Naive thymus-derived CD8-positive, alpha-beta T cell (primary cell): Measurements from ENCODE around the gene LRCH1. TPM values are rescaled to one million over a fixed set of nuclear protein-coding genes. Genes with fewer than 3 reads are reported as not detected.

Source experiments
- ATAC-seq, 2 donors: fragments of 150-1000 bp; cut with Tn5 transposase in 1 of 2; sonication (Bioruptor Pico), chemical (Tn5 transposase) in 1 of 2; 1 replicate in 1 of 2; 2 replicates in 1 of 2; pipeline ENCODE4 v1.10.0; 2021; ENCODE audit warnings: mild to moderate bottlenecking in 2 of 2, moderate library complexity in 2 of 2
- POLR2A ChIA-PET: fragments of 350-600 bp; sonication (Branson Sonifier 250); formaldehyde crosslinking; loops from one replicate; lab custom pipeline; 2021; ENCODE audit warnings: antibody characterized with exemption; lab: Charles Lee
- DNase-seq, 10 donors: peaks; one replicate each; pipeline versions ENCODE4 v3.0.0 to v3.0.0-alpha.2; 2020 to 2022
- H3K27ac Mint-ChIP-seq, 10 donors: one replicate each; pipeline ENCODE4 v1.8.0; 2020 to 2022; ENCODE audit warnings: mild to moderate bottlenecking in 10 of 10, mixed read lengths in 10 of 10, moderate library complexity in 4 of 10, inconsistent platforms in 1 of 10
- H3K27me3 Mint-ChIP-seq, 5 donors: one replicate each; pipeline ENCODE4 v1.8.0; 2021 to 2022; ENCODE audit warnings: mixed read lengths in 5 of 5
- H3K36me3 Mint-ChIP-seq, 3 donors: one replicate each; pipeline ENCODE4 v1.8.0; 2020 to 2022; ENCODE audit warnings: mixed read lengths in 3 of 3, mild to moderate bottlenecking in 2 of 3, inconsistent platforms in 1 of 3
- H3K4me1 Mint-ChIP-seq, 4 donors: one replicate each; pipeline ENCODE4 v1.8.0; 2021 to 2022; ENCODE audit warnings: mixed read lengths in 4 of 4
- H3K4me3 Mint-ChIP-seq, 10 donors: one replicate each; pipeline ENCODE4 v1.8.0; 2020 to 2022; ENCODE audit warnings: mild to moderate bottlenecking in 10 of 10, mixed read lengths in 10 of 10, moderate library complexity in 6 of 10, inconsistent platforms in 1 of 10
- H3K9me3 Mint-ChIP-seq, 9 donors: one replicate each; pipeline ENCODE4 v1.8.0; 2020 to 2022; ENCODE audit warnings: mixed read lengths in 9 of 9, mild to moderate bottlenecking in 3 of 9, inconsistent platforms in 1 of 9, moderate library complexity in 1 of 9
- polyA plus RNA-seq, 3 donors: library from polyadenylated mRNA; unstranded; fragments of 300-500 nt; fragmentation: Illumina TruSeq; gene quantifications; one replicate each; pipeline ENCODE4 v1.2.3, GENCODE V29; 2021
- total RNA-seq, 8 experiments: library from RNA in 2 of 8; stranded (reverse) in 2 of 8; gene quantifications; one replicate each; pipeline ENCODE4 v1.2.3 and lab custom pipeline; 2021 to 2026

The LRCH1 gene
- total and polyA plus RNA-seq, 5 experiments from 2014 or later: 1.3 to 17.1 (median 3.8) TPM

DNA sequence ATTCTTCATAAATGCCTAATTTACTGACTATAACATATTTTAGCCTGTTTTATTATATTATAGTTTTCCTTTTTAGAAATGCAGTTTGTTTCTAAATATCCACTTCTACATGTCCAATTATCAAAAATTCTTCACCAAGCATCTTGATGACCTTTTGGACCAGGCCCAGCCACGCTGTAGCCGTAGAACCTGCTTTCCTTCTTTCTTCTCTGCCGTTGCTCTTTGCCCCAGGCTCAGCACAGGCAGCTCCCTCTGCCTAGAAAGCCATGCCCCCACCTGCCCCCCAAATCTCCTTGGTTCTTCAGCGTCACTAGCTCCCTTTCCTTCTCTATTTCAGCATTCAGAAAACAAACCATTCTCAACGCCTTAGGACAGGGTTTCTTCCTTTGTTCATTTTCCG lies 178.6 kb downstream of the LRCH1 start:
- H3K27me3 Mint-ChIP-seq: no peaks in the 10 kb centered on the region
- H3K36me3 Mint-ChIP-seq: peaks cover 17 to 84% (median 29%) of the 10 kb centered on the region in 3 donors
- H3K9me3 Mint-ChIP-seq: no peaks in the 10 kb centered on the region
- no peak overlapping the region for H3K27ac Mint-ChIP-seq
- ATAC-seq (no peak), DNase-seq (no peak)
- POLR2A ChIA-PET: no interaction called here
- H3K4me1 Mint-ChIP-seq: peaks cover 0 to 2% (median 0%) of the 10 kb centered on the region in 4 donors
- no peak overlapping the region for H3K4me3 Mint-ChIP-seq

DNA sequence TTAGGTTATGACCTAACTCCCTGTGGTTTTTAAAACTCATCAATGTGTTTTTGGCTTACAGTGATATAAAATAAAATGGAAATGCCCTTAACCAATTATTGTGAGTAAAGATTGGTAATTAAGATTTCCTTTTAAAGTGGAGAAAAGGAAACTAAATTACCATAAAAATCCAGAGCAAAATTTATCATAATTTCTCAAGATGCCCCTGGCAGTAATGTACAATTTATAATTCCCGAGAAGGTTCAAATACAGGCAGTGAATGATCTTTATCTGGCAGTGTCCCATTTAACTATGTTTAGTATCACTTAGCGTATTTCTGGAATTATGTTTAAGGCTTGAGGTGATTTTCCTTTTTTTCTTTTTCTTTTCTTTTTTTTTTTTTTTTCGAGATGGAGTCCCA lies 182.5 kb downstream of the LRCH1 start:
- ATAC-seq (no peak), DNase-seq (no peak)
- H3K27me3 Mint-ChIP-seq: no peaks in the 10 kb centered on the region
- peaks cover 7 to 69% (median 15%) of the 10 kb centered on the region in 3 donors for H3K36me3 Mint-ChIP-seq
- H3K4me3 Mint-ChIP-seq: no peak overlapping the region
- POLR2A ChIA-PET: no interaction called here
- no peaks in the 10 kb centered on the region for H3K9me3 Mint-ChIP-seq
- H3K27ac Mint-ChIP-seq: no peak overlapping the region
- H3K4me1 Mint-ChIP-seq: peaks cover 0 to 2% (median 0%) of the 10 kb centered on the region in 4 donors

DNA sequence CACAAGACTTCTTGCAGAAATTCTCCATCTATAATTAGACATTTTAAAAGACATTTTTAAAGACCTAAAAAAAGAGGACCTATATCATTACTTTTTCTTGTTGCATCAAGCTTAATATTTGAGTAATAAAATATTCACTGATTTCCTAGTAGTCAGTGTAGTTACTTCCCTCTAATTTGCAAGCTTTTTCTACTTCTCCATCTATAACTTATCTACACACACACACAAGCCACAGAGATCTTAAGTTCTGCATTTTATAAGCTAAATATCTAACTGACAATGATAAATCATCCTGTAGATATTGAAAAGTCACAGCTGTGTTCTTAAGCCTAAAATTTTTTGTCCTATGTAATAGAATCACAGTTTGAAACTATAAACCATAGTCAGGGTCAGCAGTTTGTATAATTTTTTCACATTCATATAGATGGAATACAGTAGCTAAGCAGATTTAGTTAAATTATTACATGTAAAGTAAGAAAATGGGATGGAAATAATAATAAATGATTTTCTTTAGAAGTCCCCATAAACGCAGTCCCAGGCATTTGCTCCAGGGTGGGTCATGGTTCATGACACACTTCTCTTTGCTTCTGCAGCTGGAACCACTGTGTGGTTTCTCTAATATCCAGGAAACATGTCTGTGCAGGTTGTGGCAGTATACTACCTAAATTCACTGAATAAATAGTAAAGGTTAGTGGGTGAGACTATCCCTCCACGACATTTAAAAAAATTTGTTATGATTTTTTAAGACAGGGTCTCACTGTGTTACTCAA lies 183.8 kb downstream of the LRCH1 start:
- no peak for DNase-seq
- no peak overlapping the region for H3K4me3 Mint-ChIP-seq
- no peaks in the 10 kb centered on the region for H3K27me3 Mint-ChIP-seq
- no peak for ATAC-seq
- H3K9me3 Mint-ChIP-seq: no peaks in the 10 kb centered on the region
- POLR2A ChIA-PET: no interaction called here
- peaks cover 4 to 68% (median 15%) of the 10 kb centered on the region in 3 donors for H3K36me3 Mint-ChIP-seq
- peaks cover 0 to under 1% (median 0%) of the 10 kb centered on the region in 4 donors for H3K4me1 Mint-ChIP-seq
- H3K27ac Mint-ChIP-seq: no peak overlapping the region

DNA sequence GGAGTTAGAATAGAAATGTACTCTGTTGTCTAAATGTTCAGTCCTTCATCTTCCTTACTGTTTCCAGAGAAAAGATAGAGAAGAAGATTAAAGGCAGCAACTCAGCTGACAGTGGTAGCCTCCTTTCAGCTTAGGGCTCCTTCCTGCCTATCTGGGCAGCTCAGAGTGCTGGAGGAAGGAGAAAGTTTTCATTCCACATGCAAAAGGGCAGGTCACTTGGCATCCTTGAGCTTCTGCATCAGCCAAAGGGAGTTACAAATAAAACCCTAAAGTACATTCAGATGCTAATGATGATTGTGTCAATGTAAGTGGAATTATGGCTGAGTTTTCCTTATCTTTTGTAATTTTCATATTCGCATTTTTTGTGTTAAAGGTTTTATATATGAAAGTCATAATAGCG lies 185.1 kb downstream of the LRCH1 start:
- H3K27ac Mint-ChIP-seq: no peak overlapping the region
- peaks cover 0 to 64% (median 13%) of the 10 kb centered on the region in 3 donors for H3K36me3 Mint-ChIP-seq
- DNase-seq: no peak
- ATAC-seq: no peak
- H3K4me1 Mint-ChIP-seq: no peaks in the 10 kb centered on the region
- no peak overlapping the region for H3K4me3 Mint-ChIP-seq
- POLR2A ChIA-PET: no interaction called here
- no peaks in the 10 kb centered on the region for H3K9me3 Mint-ChIP-seq
- no peaks in the 10 kb centered on the region for H3K27me3 Mint-ChIP-seq

DNA sequence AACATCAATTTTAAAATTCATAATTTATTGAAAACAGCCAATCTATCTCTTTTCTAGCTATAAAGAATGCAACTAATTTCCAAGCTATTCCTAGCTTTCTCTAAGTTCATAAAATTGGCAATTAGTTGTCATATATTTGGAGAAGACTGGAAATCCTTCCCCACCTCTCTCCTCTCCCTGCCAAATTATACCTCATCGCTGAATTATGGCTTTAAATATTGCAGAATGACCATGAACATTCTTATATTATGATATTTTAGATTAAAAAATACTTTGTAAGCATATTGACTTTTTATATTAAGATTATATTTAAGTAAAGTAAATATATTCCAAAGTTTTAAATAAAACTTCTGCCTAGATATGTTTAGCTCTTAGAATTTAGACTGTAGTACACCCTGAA lies 185.8 kb downstream of the LRCH1 start:
- POLR2A ChIA-PET: no interaction called here
- Mint-ChIP-seq H3K27ac (no peak overlapping the region), H3K4me3 (no peak overlapping the region), H3K9me3 (no peaks in the 10 kb centered on the region), H3K36me3 (peaks cover 0 to 65% (median 13%) of the 10 kb centered on the region in 3 donors), H3K4me1 (no peaks in the 10 kb centered on the region), H3K27me3 (no peaks in the 10 kb centered on the region)
- ATAC-seq (no peak), DNase-seq (no peak)

DNA sequence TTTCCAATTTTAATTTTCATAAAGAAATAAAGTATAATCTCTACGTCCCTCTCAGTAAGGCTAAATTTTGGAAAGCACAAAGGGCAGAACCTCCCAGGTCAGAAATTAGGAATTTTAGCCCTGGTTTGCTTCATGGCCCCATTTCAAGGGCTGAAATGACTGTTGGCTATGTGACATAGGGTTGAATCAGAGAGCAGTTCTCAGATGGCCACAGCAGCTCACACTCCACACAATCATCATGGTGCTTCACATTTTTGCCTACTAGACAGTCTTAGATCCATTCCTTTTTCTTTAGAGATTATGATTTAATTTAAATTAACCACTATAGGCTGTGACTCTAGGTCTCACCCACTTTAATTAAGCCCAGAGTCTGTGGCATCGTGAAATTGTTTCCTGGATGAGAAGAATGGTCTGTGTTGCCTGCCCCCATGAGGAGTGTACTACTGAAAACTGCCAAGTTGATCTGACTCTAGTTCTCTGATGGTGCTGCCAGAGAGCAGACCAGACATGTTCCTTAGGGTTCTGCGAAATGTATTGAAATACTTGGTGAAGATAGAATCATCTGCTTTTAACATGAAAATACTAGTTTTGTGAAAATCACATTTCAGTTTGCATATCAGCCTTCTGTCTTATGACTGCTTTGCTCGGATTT lies 186.6 kb downstream of the LRCH1 start:
- ATAC-seq (no peak), DNase-seq (no peak)
- Mint-ChIP-seq H3K9me3 (no peaks in the 10 kb centered on the region), H3K27ac (peak overlapping the region in 1 of 10 donors; percentile 19), H3K4me1 (no peaks in the 10 kb centered on the region), H3K4me3 (no peak overlapping the region), H3K36me3 (peaks cover 0 to 67% (median 18%) of the 10 kb centered on the region in 3 donors), H3K27me3 (no peaks in the 10 kb centered on the region)
- POLR2A ChIA-PET: no interaction called here

DNA sequence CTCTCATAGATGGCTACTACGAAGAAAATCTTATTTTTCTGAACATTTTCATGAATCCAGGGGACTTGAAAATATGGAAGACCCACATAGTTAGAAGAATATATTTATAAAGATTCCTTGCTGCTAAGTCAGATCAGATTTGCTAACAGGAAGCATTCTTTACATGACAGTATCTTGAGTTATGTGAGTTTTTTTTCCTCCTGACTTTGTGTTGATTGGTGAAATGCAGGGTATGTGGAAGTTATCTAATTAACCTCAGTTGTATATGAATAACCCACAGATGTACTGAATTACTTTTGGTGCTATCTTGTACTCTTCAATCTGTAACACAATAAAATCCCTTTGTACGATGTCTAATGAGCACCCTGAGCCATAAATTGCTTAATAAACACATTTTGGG lies 190.2 kb downstream of the LRCH1 start:
- no peaks in the 10 kb centered on the region for H3K9me3 Mint-ChIP-seq
- H3K4me1 Mint-ChIP-seq: peaks cover 0 to 2% (median 0%) of the 10 kb centered on the region in 4 donors
- ATAC-seq: no peak
- no peak for DNase-seq
- H3K27ac Mint-ChIP-seq: no peak overlapping the region
- POLR2A ChIA-PET: no interaction called here
- no peaks in the 10 kb centered on the region for H3K27me3 Mint-ChIP-seq
- H3K4me3 Mint-ChIP-seq: no peak overlapping the region
- peaks cover 0 to 59% (median 12%) of the 10 kb centered on the region in 3 donors for H3K36me3 Mint-ChIP-seq

DNA sequence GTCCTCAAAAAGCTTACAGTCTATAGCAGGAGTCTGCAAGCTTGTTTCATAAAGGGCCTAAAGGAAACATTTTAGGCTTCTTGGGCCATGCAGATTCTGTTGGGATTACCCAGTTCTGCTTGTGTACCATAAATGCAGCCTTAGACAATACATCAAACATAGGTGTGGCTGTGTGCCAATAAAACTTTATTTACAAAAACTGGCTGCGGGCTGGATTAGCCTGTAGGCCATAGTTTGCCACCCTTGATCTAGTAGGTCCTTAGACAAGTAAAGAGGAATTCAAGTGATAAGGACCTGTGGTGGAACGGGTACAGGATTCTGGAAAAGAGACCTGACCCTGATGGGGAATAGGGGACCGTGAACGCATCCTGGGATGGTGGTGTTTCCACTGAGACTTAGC lies 192.1 kb downstream of the LRCH1 start:
- H3K4me1 Mint-ChIP-seq: peaks cover 2 to 6% (median 4%) of the 10 kb centered on the region in 4 donors
- H3K27me3 Mint-ChIP-seq: no peaks in the 10 kb centered on the region
- no peaks in the 10 kb centered on the region for H3K9me3 Mint-ChIP-seq
- H3K36me3 Mint-ChIP-seq: peaks cover 0 to 60% (median 12%) of the 10 kb centered on the region in 3 donors
- peak overlapping the region in 1 of 10 donors; percentile 11 for H3K4me3 Mint-ChIP-seq
- no peak for DNase-seq
- ATAC-seq: no peak
- POLR2A ChIA-PET: no interaction called here
- peak overlapping the region in 2 of 10 donors; percentile 44 to 67 for H3K27ac Mint-ChIP-seq

DNA sequence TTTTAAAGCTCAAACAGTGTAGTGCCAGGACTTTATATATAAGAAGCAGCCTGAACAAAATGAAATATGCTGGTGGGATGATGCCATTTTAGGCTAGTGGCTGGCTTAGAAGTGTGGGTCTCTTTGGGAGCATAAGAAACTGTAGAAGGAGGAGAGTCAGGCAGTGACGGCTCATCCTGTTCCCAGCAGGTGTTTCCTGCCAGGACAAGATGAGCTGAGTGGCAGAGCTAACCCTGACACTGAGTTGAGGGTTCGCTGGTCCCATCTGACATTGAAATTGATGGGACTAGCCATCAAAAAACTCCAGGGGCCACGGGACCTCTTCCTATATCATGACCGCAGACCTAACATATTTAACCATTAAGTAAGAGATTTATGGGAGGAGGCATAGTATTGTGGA lies 192.7 kb downstream of the LRCH1 start:
- DNase-seq (no peak), ATAC-seq (no peak)
- H3K4me1 Mint-ChIP-seq: peaks cover 2 to 12% (median 11%) of the 10 kb centered on the region in 4 donors
- no peak overlapping the region for H3K4me3 Mint-ChIP-seq
- POLR2A ChIA-PET: no interaction called here
- H3K27me3 Mint-ChIP-seq: no peaks in the 10 kb centered on the region
- peaks cover 0 to 66% (median 14%) of the 10 kb centered on the region in 3 donors for H3K36me3 Mint-ChIP-seq
- H3K9me3 Mint-ChIP-seq: no peaks in the 10 kb centered on the region
- H3K27ac Mint-ChIP-seq: peak overlapping the region in 1 of 10 donors; percentile 27

DNA sequence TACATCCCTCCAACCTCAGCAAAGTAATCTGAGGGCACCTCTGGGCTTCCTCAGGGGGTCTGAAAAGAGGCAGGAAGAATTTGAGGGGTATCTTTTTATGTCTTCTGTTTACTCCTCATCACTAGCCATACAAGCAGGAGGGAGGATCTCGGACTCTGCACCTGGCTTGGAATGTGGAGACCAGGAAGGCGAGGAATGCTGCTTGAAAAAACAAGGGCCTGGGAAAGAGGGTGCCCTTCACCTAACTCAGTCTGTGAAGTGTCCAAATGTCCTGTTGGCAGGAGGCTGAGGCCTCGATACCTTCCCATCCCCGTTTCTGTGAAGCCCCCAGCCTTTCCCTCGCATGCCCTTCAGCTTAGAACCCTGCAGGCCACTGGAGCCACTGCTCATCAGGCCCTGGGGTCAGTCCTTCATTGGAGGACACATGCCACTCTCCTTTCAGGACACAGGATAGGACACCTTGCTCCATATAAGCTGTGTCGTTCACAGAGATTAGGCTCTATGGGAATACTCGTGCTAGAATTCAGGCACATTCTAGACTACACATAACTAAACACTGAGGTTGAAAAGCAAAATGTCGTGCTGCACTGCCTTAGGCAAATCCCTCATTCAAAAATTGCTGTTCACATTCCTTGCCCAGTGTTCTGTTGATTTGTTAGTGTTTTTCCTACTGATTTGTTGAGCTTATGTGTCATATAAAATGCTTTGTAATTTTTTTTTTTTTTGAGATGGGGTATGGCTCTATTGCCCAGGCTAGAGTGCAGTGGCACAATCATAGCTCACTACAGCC lies 194.3 kb downstream of the LRCH1 start:
- H3K4me1 Mint-ChIP-seq: peaks cover 9 to 27% (median 23%) of the 10 kb centered on the region in 4 donors
- no peak for DNase-seq
- no peak overlapping the region for H3K4me3 Mint-ChIP-seq
- no peak for ATAC-seq
- peak overlapping the region in 1 of 10 donors; percentile 4 for H3K27ac Mint-ChIP-seq
- no peaks in the 10 kb centered on the region for H3K9me3 Mint-ChIP-seq
- H3K27me3 Mint-ChIP-seq: no peaks in the 10 kb centered on the region
- POLR2A ChIA-PET: no interaction called here
- peaks cover 0 to 57% (median 12%) of the 10 kb centered on the region in 3 donors for H3K36me3 Mint-ChIP-seq

DNA sequence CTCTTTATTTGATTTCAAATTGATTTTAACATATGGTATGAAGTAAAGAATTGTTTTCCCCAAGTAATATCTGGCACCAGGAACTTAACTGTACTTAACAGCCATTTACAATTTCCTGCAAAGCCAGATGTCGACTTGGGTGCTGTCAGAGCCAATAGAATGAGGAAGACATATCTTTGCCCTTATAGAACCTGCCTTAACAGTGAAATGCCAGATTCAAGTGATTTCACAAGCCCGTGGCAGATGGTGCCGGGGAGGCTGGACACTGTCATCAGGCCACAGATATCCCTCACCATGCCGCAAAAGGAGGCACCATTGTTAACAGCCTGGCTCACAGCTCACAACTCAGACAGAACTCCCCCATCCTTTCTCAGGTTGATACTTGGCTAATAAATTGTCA lies 195.3 kb downstream of the LRCH1 start:
- H3K27ac Mint-ChIP-seq: no peak overlapping the region
- ATAC-seq: no peak
- H3K4me3 Mint-ChIP-seq: no peak overlapping the region

DNA sequence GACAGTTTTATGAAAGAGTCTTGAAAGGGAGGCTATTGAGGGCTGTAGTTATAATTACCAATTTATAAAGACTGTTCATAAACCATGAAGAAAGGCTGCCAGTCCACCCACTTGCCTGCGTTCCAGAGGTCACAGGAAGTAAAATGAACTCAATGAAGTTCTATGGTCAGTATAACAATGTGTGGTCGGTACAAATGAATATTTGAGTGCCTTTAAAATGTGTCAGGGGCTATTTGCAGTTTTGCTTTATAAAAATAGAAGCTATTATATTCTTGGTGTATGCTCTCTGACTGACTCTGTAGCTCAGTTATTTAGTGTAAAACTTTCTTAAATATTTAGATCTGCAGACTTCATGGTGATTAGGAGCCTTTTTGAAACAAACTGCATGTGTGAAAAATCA lies 197.0 kb downstream of the LRCH1 start:
- POLR2A ChIA-PET: no interaction called here
- no peak for DNase-seq
- Mint-ChIP-seq H3K27ac (peak overlapping the region in 5 of 10 donors; percentile 2 to 66 (median 62)), H3K9me3 (no peaks in the 10 kb centered on the region), H3K4me3 (no peak overlapping the region), H3K4me1 (peaks cover 11 to 37% (median 31%) of the 10 kb centered on the region in 4 donors), H3K36me3 (peaks cover 0 to 43% (median 6%) of the 10 kb centered on the region in 3 donors), H3K27me3 (no peaks in the 10 kb centered on the region)
- no peak for ATAC-seq

More for the DNA sequence above, 195.3 kb downstream of the LRCH1 start:
- Mint-ChIP-seq H3K27me3 (no peaks in the 10 kb centered on the region), H3K9me3 (no peaks in the 10 kb centered on the region), H3K4me1 (peaks cover 9 to 35% (median 28%) of the 10 kb centered on the region in 4 donors), H3K36me3 (peaks cover 0 to 53% (median 12%) of the 10 kb centered on the region in 3 donors)
- POLR2A ChIA-PET: no interaction called here
- no peak for DNase-seq
